Pancreas (tissue), 10 donors: ENCODE data around the gene SCNN1A. TPM values are rescaled to one million over a fixed set of nuclear protein-coding genes. Genes with fewer than 3 reads are reported as not detected.

Experiments
- ATAC-seq, 4 donors: fragments of 200-7000 bp; cut with Tn5 transposase; one replicate each; pipeline versions ENCODE4 v1.8.0 to v1.9.1; 2020; ENCODE audit warnings: mild to moderate bottlenecking in 4 of 4, moderate library complexity in 4 of 4
- DNase-seq, 6 donors: peaks; one replicate each; pipeline ENCODE4 v3.0.0-alpha.2; 2020
- FAIRE-seq: peaks from 2 replicates; lab custom pipeline; 2012; peaks lifted over from hg19 to GRCh38; lab: Jason Lieb, UNC
- H3K27ac ChIP-seq, 4 donors: fragments of 200-600 bp; sonication (generic); 1 replicate in 3 of 4; 2 replicates in 1 of 4; pipeline versions ENCODE4 v1.5.0 to v1.8.0; 2020
- H3K27me3 ChIP-seq, 4 donors: fragments of 200-600 bp; one replicate each; pipeline ENCODE4 v1.8.0; 2021
- H3K36me3 ChIP-seq, 3 donors: fragments of 200-600 bp; sonication (generic) in 1 of 3; one replicate each; pipeline versions ENCODE4 v1.5.0 to v1.8.0; 2020 to 2021
- H3K4me1 ChIP-seq, 3 donors: fragments of 200-600 bp; one replicate each; pipeline ENCODE4 v1.8.0; 2021
- H3K4me3 ChIP-seq, 4 donors: fragments of 200-600 bp; sonication (generic) in 2 of 4; one replicate each; pipeline versions ENCODE4 v1.5.0 to v1.8.0; 2020 to 2021
- H3K9me3 ChIP-seq, 4 donors: fragments of 200-600 bp; one replicate each; pipeline ENCODE4 v1.8.0; 2021
- CTCF ChIP-seq, 4 donors: fragments of 200-600 bp; sonication (generic) in 3 of 4; IDR thresholded peaks; one replicate each; pipeline versions ENCODE4 v1.5.0 to v1.8.0; 2021; ENCODE audit warnings: antibody characterized with exemption in 4 of 4
- WGBS, 2 donors: extraction: QIAGEN DNeasy Blood & Tissue Kit; methylation state at CpG; one replicate each; pipeline ENCODE4 v1.1.7; 2013; 5-methylcytosine and 5-hydroxymethylcytosine counted together
- intact Hi-C, 3 donors: fragments of 100-400 bp; cut with DNase I; formaldehyde crosslinking; loops; one replicate each; pipeline versions ENCODE4 v1.11.1 to v1.14.2; 2022
- polyA plus RNA-seq, 2 donors: library from polyadenylated mRNA; stranded (reverse); fragments of 200-250 nt; gene quantifications; one replicate each; pipeline ENCODE4 v1.2.3, GENCODE V29; 2013
- total RNA-seq, 6 donors: library from RNA; stranded (reverse); fragmentation: NEBNext Ultra II Directional in 4 of 6; extraction: Animal tissue kit (Norgen Biotek cat#: 25700) in 4 of 6; gene quantifications; one replicate each; pipeline versions ENCODE4 v1.2.1 to v1.2.4, GENCODE V29; 2021 to 2023
- donor health status: healthy with polysubstance abuse.
- donor health status: DM: no; HTN: no; CAD: no; lungs with moderate emphysema.
- donor health status: DM: no; HTN: no; CAD: no.
- donor health status: control.
- donor health status: control.
- donor health status: Bipolar disorder and iron deficiency.
- donor health status: DM: yes; HTN: yes; CAD: no.
- donor health status: DM: no; HTN: no; CAD: no.
- donor health status: DM: no; HTN: no; CAD: no.
- donor health status: DM: yes; HTN: yes; CAD: no.

SCNN1A gene
- total and polyA plus RNA-seq, 8 donors = 21.0 to 87.8 (median 39.9) TPM

- ATAC-seq (no peak), FAIRE-seq (no peak), DNase-seq (no peak)
- 88 to 93% methylated on average over 21 of the region's 21 CpGs for WGBS, 2 donors
- no peak overlapping the region for H3K4me3 ChIP-seq
- H3K4me1 ChIP-seq = peaks cover 0 to 10% (median 0%) of the 10 kb centered on the region in 3 donors
- no peak overlapping the region for H3K27ac ChIP-seq
- peaks cover 0 to 8% (median 0%) of the 10 kb centered on the region in 3 donors for H3K36me3 ChIP-seq
- TF ChIP-seq CTCF (IDR thresholded peaks at IDR 0.05) = no peak
- no peaks in the 10 kb centered on the region for H3K27me3 ChIP-seq
- intact Hi-C loops = no loop called here
- no peaks in the 10 kb centered on the region for H3K9me3 ChIP-seq
Observed at GRCh38 chr12:6317693-6318439, 57.5 kb downstream of the SCNN1A start.

GRCh38 chr12:6316921-6317692 is 58.3 kb downstream of the SCNN1A start:
- FAIRE-seq (no peak), DNase-seq (no peak), ATAC-seq (no peak)
- Histone ChIP-seq H3K27ac (no peak overlapping the region), H3K36me3 (peaks cover 0 to 8% (median 0%) of the 10 kb centered on the region in 3 donors), H3K27me3 (no peaks in the 10 kb centered on the region), H3K9me3 (no peaks in the 10 kb centered on the region), H3K4me3 (no peak overlapping the region), H3K4me1 (peaks cover 0 to 5% (median 0%) of the 10 kb centered on the region in 3 donors)
- intact Hi-C loops = no loop called here
- WGBS, 2 donors = 88% methylated on average over 21 of the region's 21 CpGs
- no peak for TF ChIP-seq CTCF (IDR thresholded peaks at IDR 0.05)

GRCh38 chr12:6315704-6316597 is 59.4 kb downstream of the SCNN1A start:
- intact Hi-C loops = no loop called here
- no peak for TF ChIP-seq CTCF (IDR thresholded peaks at IDR 0.05)
- no peak for FAIRE-seq
- no peaks in the 10 kb centered on the region for H3K9me3 ChIP-seq
- H3K36me3 ChIP-seq = peaks cover 0 to 8% (median 0%) of the 10 kb centered on the region in 3 donors
- no peak for ATAC-seq
- H3K4me3 ChIP-seq = no peak overlapping the region
- no peak for DNase-seq
- no peaks in the 10 kb centered on the region for H3K27me3 ChIP-seq
- H3K4me1 ChIP-seq = peaks cover 0 to 3% (median 0%) of the 10 kb centered on the region in 3 donors
- whole genome bisulfite sequencing, 2 donors = 86 to 93% methylated on average over 15 to 17 of the region's 17 CpGs
- no peak overlapping the region for H3K27ac ChIP-seq

GRCh38 chr12:6315184-6315583 is 60.2 kb downstream of the SCNN1A start:
- intact Hi-C loops = no loop called here
- peaks cover 0 to 3% (median 0%) of the 10 kb centered on the region in 3 donors for H3K4me1 ChIP-seq
- WGBS, 2 donors = 85 to 87% methylated on average over 6 of the region's 6 CpGs
- no peak for FAIRE-seq
- no peak for ATAC-seq
- no peak overlapping the region for H3K4me3 ChIP-seq
- H3K27me3 ChIP-seq = no peaks in the 10 kb centered on the region
- H3K9me3 ChIP-seq = no peaks in the 10 kb centered on the region
- peaks cover 0 to 8% (median 0%) of the 10 kb centered on the region in 3 donors for H3K36me3 ChIP-seq
- no peak for TF ChIP-seq CTCF (IDR thresholded peaks at IDR 0.05)
- no peak for DNase-seq
- no peak overlapping the region for H3K27ac ChIP-seq
